Glutamatergic neuron (in vitro differentiated cells): ENCODE results near the gene NOS1AP. TPM values are rescaled to one million over a fixed set of nuclear protein-coding genes. Genes with fewer than 3 reads are reported as not detected.

Experiments used
- DNase-seq: peaks from one replicate; pipeline ENCODE4 v3.0.0; 2022
- H3K27ac Mint-ChIP-seq: one replicate; pipeline ENCODE4 v1.8.0; 2020; ENCODE audit warnings: mild to moderate bottlenecking, mixed read lengths, inconsistent platforms; ENCODE audit not compliant: unreplicated experiment
- H3K27me3 Mint-ChIP-seq: one replicate; pipeline ENCODE4 v1.8.0; 2020; ENCODE audit warnings: mild to moderate bottlenecking, moderate library complexity, mixed read lengths, inconsistent platforms; ENCODE audit not compliant: unreplicated experiment
- H3K36me3 Mint-ChIP-seq: one replicate; pipeline ENCODE4 v1.8.0; 2020; ENCODE audit warnings: mild to moderate bottlenecking, mixed read lengths, inconsistent platforms; ENCODE audit not compliant: unreplicated experiment
- H3K4me1 Mint-ChIP-seq: one replicate; pipeline ENCODE4 v1.8.0; 2020; ENCODE audit warnings: mild to moderate bottlenecking, low read depth, mixed read lengths, inconsistent platforms; ENCODE audit not compliant: unreplicated experiment
- H3K4me3 Mint-ChIP-seq: one replicate; pipeline ENCODE4 v1.8.0; 2020; ENCODE audit warnings: mild to moderate bottlenecking, mixed read lengths, inconsistent platforms; ENCODE audit not compliant: unreplicated experiment
- H3K9me3 Mint-ChIP-seq: one replicate; pipeline ENCODE4 v1.8.0; 2020; ENCODE audit warnings: mild to moderate bottlenecking, moderate library complexity, mixed read lengths, inconsistent platforms; ENCODE audit not compliant: unreplicated experiment
- total RNA-seq: library from RNA; stranded (reverse); fragmentation: NEBNext Ultra II Directional; extraction: Animal tissue kit (Norgen Biotek cat#: 25700); gene quantifications from one replicate; pipeline ENCODE4 v1.2.1, GENCODE V29; 2021; ENCODE audit not compliant: unreplicated experiment
- TF ChIP-seq, protein P1 (sequence below): fragments of 200-600 bp; sonication (generic); IDR thresholded peaks from one replicate; pipeline ENCODE4 v1.5.0; 2021; ENCODE audit not compliant: partially characterized antibody, unreplicated experiment

NOS1AP gene
- total RNA-seq, 1 donor from 2014 or later = 12.7 TPM

DNA sequence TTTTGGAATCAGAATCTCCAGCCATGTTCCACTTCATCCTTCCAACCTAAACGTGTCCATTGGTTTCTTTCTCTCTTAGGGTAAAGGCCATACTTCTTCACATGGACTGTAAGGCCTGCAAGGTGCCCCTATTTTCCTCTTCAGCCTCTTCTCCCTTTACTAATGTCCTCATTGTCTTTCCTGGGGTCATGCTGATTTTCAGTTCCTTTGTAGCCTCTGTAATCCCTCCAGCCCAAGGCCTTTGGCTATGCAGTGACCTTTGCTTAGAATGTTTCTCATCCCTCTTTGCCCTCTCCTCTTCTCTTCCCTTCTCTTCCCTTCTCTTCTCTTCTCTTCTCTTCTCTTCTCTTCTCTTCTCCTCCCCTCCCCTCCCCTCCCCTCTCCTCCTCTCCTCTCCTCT lies 194.6 kb downstream of the NOS1AP start:
- Mint-ChIP-seq H3K27me3 (no peaks in the 10 kb centered on the region), H3K4me3 (no peak overlapping the region), H3K9me3 (no peaks in the 10 kb centered on the region), H3K4me1 (no peaks in the 10 kb centered on the region), H3K27ac (no peak overlapping the region), H3K36me3 (no peaks in the 10 kb centered on the region)
- no peak for DNase-seq
- TF ChIP-seq, protein P1, sequence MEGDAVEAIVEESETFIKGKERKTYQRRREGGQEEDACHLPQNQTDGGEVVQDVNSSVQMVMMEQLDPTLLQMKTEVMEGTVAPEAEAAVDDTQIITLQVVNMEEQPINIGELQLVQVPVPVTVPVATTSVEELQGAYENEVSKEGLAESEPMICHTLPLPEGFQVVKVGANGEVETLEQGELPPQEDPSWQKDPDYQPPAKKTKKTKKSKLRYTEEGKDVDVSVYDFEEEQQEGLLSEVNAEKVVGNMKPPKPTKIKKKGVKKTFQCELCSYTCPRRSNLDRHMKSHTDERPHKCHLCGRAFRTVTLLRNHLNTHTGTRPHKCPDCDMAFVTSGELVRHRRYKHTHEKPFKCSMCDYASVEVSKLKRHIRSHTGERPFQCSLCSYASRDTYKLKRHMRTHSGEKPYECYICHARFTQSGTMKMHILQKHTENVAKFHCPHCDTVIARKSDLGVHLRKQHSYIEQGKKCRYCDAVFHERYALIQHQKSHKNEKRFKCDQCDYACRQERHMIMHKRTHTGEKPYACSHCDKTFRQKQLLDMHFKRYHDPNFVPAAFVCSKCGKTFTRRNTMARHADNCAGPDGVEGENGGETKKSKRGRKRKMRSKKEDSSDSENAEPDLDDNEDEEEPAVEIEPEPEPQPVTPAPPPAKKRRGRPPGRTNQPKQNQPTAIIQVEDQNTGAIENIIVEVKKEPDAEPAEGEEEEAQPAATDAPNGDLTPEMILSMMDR = no peak

DNA sequence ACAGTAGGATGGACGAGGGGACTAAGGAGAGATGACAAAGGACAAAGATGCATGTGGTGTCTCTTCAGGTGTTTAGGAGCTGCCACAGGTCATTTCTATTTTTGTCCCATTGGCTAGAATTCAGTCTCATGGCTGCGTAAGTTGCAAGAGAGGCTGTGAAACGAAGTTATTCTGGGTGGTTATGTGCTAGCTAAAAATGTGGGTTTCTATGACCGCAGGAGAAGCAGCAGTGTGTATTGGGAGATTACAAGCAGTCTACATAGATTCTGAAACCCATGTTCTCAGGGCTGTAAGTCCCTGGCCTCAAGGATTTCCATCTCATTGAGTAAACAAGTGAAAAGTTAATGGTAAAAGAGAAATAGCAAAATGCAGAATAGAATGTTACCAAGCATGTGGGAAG lies 196.5 kb downstream of the NOS1AP start:
- H3K9me3 Mint-ChIP-seq = no peaks in the 10 kb centered on the region
- no peak overlapping the region for H3K4me3 Mint-ChIP-seq
- H3K36me3 Mint-ChIP-seq = no peaks in the 10 kb centered on the region
- no peak overlapping the region for H3K27ac Mint-ChIP-seq
- H3K27me3 Mint-ChIP-seq = no peaks in the 10 kb centered on the region
- no peaks in the 10 kb centered on the region for H3K4me1 Mint-ChIP-seq
- no peak for DNase-seq
- TF ChIP-seq, protein P1 = no peak

DNA sequence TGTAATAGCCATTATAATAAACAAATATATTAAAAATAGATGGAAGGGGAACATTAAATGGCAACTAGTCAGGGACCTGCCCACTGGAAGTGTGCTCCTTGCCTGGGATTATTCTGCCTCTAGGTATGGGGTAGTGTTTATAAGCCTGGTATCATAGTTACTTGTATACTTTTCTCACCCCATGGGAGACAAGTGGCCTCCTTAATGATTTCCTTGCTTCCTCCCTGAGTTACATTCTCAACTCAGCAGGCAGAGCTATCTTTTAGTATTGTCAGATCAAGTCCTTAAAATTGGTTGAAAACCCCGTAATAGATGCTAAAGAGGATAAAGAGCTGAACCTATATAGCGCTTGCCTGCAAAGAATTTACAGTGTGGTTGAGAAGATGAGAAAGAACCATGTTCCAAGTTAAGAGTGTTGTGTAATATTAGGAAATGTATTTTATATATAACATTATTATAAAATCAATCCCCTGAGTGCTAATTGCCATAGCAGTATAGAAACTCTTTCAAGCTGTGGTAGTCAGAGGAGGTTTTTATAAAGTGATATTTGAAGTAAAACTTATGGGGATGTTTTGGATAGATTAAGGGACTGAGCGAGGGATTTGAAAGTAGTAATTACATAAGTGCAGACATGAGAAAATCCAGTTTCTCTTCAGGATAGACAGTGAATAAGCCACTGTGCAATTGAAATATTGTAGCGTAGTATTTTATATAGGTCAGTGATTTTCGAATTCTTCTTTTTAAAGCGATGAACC lies 200.7 kb downstream of the NOS1AP start:
- Mint-ChIP-seq H3K27ac (no peak overlapping the region), H3K9me3 (no peaks in the 10 kb centered on the region), H3K36me3 (no peaks in the 10 kb centered on the region), H3K27me3 (no peaks in the 10 kb centered on the region), H3K4me3 (no peak overlapping the region), H3K4me1 (no peaks in the 10 kb centered on the region)
- TF ChIP-seq, protein P1 = no peak
- no peak for DNase-seq

DNA sequence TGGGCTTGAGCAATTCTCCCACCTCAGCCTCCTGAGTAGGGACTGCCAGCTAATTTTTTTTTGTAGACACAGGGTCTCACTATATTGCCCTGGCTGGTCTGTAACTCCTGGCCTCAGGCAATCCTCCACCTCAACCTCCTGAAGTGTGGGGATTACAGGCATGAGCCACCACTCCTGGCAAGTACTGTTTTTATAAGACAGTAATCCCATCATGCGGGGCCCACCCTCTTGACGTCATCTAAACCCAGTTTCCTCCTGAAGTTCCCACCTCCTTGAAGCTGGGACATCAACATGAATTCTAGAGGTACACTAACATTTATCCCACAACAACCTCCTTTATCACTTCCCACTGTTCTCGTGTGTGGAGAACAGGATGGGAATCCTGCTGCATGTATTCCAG lies 202.5 kb downstream of the NOS1AP start:
- no peak overlapping the region for H3K4me3 Mint-ChIP-seq
- TF ChIP-seq, protein P1 = no peak
- H3K9me3 Mint-ChIP-seq = no peaks in the 10 kb centered on the region
- H3K27ac Mint-ChIP-seq = no peak overlapping the region
- no peaks in the 10 kb centered on the region for H3K36me3 Mint-ChIP-seq
- H3K27me3 Mint-ChIP-seq = no peaks in the 10 kb centered on the region
- no peak for DNase-seq
- H3K4me1 Mint-ChIP-seq = no peaks in the 10 kb centered on the region

DNA sequence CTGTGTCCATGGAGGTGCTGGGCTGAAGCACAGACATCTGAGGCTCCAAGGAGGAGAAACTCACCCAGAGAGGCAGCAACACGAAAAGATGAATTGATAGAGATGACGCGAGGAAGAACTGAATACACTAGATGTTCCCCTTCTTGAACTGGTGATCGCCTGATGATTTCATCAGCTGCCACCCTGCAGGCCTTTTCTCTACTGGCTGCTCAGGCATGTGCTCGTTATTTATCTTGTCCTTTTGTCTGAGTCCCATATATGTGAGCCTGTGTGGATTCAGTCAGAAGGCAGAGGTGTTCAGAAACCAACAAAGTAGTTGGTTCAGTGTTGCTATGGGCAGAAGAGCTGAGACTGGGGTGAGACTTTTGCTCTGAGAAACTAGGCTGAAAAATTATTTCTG lies 202.9 kb downstream of the NOS1AP start:
- Mint-ChIP-seq H3K4me3 (no peak overlapping the region), H3K27me3 (no peaks in the 10 kb centered on the region), H3K36me3 (no peaks in the 10 kb centered on the region), H3K27ac (no peak overlapping the region), H3K9me3 (no peaks in the 10 kb centered on the region), H3K4me1 (no peaks in the 10 kb centered on the region)
- TF ChIP-seq, protein P1 = no peak
- no peak for DNase-seq
